A673 (cell line): ENCODE data around the gene SMC3. TPM values are rescaled to one million over a fixed set of nuclear protein-coding genes. Genes with fewer than 3 reads are reported as not detected.

Experiments used
- BruUV-seq: library from RNA; stranded (reverse); fragments of 400-500 nt; replicated peaks from 2 replicates; lab custom pipeline; 2021; lab: Mats Ljungman, UMichigan
- CTCF ChIA-PET: fragments of 300-600 bp; sonication (Branson Sonifier 250); formaldehyde crosslinking; loops from one replicate; lab custom pipeline; 2022; ENCODE audit warnings: antibody characterized with exemption; lab: Charles Lee
- POLR2A ChIA-PET: fragments of 300-600 bp; sonication (Branson Sonifier 250); formaldehyde crosslinking; loops from one replicate; lab custom pipeline; 2022; ENCODE audit warnings: antibody characterized with exemption; ENCODE audit not compliant: low non-redundant PET; lab: Charles Lee
- DNase-seq: peaks from one replicate; pipeline ENCODE4 v3.0.0-alpha.2; 2015; ENCODE audit warnings: low spot score
- H3K27ac ChIP-seq: fragments of 200-600 bp; sonication (generic); 2 replicates; pipeline ENCODE4 v1.5.1; 2016; ENCODE audit warnings: mixed run types, low read depth, mild to moderate bottlenecking, mixed read lengths, antibody characterized with exemption, low read length; ENCODE audit not compliant: poor library complexity, severe bottlenecking
- H3K27me3 ChIP-seq: fragments of 200-600 bp; sonication (generic); replicated peaks from 2 replicates; pipeline ENCODE4 v1.6.1; 2017; ENCODE audit warnings: mixed run types, low read depth, mild to moderate bottlenecking, mixed read lengths, antibody characterized with exemption, low read length; ENCODE audit not compliant: insufficient read depth, poor library complexity
- H3K36me3 ChIP-seq: fragments of 200-600 bp; sonication (generic); 2 replicates; pipeline ENCODE4 v1.6.1; 2016; ENCODE audit warnings: mixed run types, mild to moderate bottlenecking, mixed read lengths, antibody characterized with exemption, low read length; ENCODE audit not compliant: insufficient read depth, poor library complexity, severe bottlenecking
- H3K4me1 ChIP-seq: fragments of 200-600 bp; sonication (generic); 2 replicates; pipeline ENCODE4 v1.6.1; 2017; ENCODE audit warnings: mixed run types, mild to moderate bottlenecking, mixed read lengths, antibody characterized with exemption, low read length; ENCODE audit not compliant: insufficient read depth, poor library complexity, severe bottlenecking
- H3K4me3 ChIP-seq: fragments of 200-600 bp; sonication (generic); 2 replicates; pipeline ENCODE4 v1.5.1; 2016; ENCODE audit warnings: low read depth, mixed run types, mild to moderate bottlenecking, mixed read lengths, low read length; ENCODE audit not compliant: poor library complexity, severe bottlenecking
- H3K9me3 ChIP-seq: fragments of 200-600 bp; sonication (generic); 2 replicates; pipeline ENCODE4 v1.6.1; 2016; ENCODE audit warnings: mixed run types, low read depth, mild to moderate bottlenecking, mixed read lengths, antibody characterized with exemption, low read length; ENCODE audit not compliant: poor library complexity, severe bottlenecking
- CTCF ChIP-seq: fragments of 300-800, 200-600 bp; sonication (generic); conservative IDR thresholded peaks from 2 replicates; pipeline ENCODE4 v1.5.1; 2017; ENCODE audit warnings: low read depth, mild to moderate bottlenecking, antibody characterized with exemption, low read length, moderate library complexity, mixed read lengths
- EZH2 ChIP-seq: fragments of 200-600 bp; sonication (generic); IDR thresholded peaks from 2 replicates; pipeline ENCODE4 v1.6.1; 2017; ENCODE audit warnings: borderline replicate concordance, low read depth, mild to moderate bottlenecking, mixed read lengths, antibody characterized with exemption, low read length; ENCODE audit not compliant: poor library complexity, severe bottlenecking
- intact Hi-C: fragments of 100-400 bp; cut with micrococcal nuclease; formaldehyde crosslinking; loops from one replicate; pipeline ENCODE4 v1.10.0; 2022; ENCODE audit not compliant: unreplicated experiment
- total RNA-seq: library from RNA; stranded (reverse); gene quantifications from 2 replicates; pipeline ENCODE4 v1.2.3, GENCODE V29; 2021

Gene SMC3
- total RNA-seq, 1 experiment from 2014 or later: 107 TPM

DNA sequence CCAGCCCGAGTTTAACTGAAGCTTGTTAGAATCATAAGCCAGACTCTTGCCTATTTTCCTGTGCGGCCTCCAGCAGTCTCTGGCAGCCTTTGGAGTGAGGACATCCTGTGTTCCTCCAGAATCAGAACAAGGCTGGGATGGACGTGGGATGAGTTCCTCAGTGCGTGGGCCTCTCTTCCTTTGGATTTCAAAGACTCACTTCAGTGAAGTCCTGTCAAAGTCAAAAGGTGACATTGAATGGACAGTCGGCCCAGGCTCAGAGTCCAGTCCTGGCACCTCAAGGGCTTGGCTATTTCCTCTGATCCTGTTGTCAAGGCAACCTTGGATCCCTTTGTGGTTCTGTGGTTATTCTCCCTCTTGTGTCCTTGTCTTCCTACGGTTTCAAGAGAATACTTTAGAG, 21.4 kb upstream of the SMC3 start:
- Histone ChIP-seq H3K27ac (no peak overlapping the region), H3K4me1 (peaks cover 5% of the 10 kb centered on the region), H3K36me3 (no peaks in the 10 kb centered on the region), H3K27me3 (no peaks in the 10 kb centered on the region), H3K4me3 (no peak overlapping the region), H3K9me3 (no peaks in the 10 kb centered on the region)
- no peak for DNase-seq
- BruUV-seq: no TSS peak
- TF ChIP-seq EZH2 (no peak), CTCF (no peak)
- intact Hi-C loops: loop anchor here (1.0 to 2.0 kb wide), 2 partner anchors 191 to 235 kb away; no protein-coding TSS in a partner anchor
- POLR2A ChIA-PET: no interaction called here
- CTCF ChIA-PET: interaction anchor here (1.4 to 2.5 kb wide), 2 partner anchors 192 to 235 kb away, joined by 4 to 19 read pairs; no protein-coding TSS in a partner anchor

DNA sequence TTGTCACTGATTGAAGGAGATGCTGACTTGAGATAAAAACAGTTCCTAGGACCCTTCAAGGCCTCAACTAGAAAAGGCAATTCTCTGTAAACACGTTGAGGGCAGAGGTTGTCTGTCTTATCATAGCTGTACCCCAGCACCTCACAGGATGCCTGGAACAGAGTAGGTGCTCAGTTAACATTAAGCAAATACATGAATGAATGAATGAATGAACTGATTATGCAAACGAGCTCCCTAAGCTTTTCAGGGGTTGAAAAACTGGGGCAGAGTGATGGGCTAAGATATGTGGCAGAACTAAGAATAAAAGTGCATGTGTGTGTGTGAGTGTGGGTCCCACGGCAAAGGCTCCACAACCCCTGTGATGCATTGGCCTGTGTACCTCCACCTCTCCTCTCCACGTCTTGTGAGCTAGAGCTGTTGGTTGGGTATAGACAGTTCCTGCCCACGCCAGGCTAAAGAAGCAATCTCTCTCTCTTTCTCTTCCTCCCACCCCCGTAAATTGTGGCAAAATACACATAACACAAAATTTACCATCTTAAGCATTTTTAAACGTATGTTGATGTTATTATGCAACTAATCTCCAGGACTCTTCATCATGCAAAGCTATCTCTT, 20.9 kb upstream of the SMC3 start:
- H3K9me3 ChIP-seq: no peaks in the 10 kb centered on the region
- H3K4me3 ChIP-seq: no peak overlapping the region
- H3K4me1 ChIP-seq: peaks cover 5% of the 10 kb centered on the region
- intact Hi-C loops: loop anchor here (1.0 to 2.0 kb wide), 2 partner anchors 191 to 236 kb away; no protein-coding TSS in a partner anchor
- no peak overlapping the region for H3K27ac ChIP-seq
- DNase-seq: no peak
- TF ChIP-seq CTCF (no peak), EZH2 (no peak)
- no peaks in the 10 kb centered on the region for H3K27me3 ChIP-seq
- BruUV-seq: no TSS peak
- POLR2A ChIA-PET: no interaction called here
- CTCF ChIA-PET: interaction anchor here (0.6 to 2.5 kb wide), 3 partner anchors 105 to 236 kb away, joined by 3 to 19 read pairs (median 4); no protein-coding TSS in a partner anchor
- no peaks in the 10 kb centered on the region for H3K36me3 ChIP-seq

GRCh38 chr10:110547139-110547761, 20.2 kb upstream of the SMC3 start:
- ChIA-PET POLR2A (no interaction called here), CTCF (interaction anchor here (0.5 to 2.5 kb wide), 5 partner anchors 11 to 237 kb away, joined by 3 to 19 read pairs (median 4); no protein-coding TSS in a partner anchor)
- Histone ChIP-seq H3K27me3 (no peaks in the 10 kb centered on the region), H3K9me3 (no peaks in the 10 kb centered on the region), H3K4me1 (peaks cover 5% of the 10 kb centered on the region), H3K4me3 (no peak overlapping the region), H3K27ac (no peak overlapping the region), H3K36me3 (no peaks in the 10 kb centered on the region)
- BruUV-seq: no TSS peak
- TF ChIP-seq CTCF (peak; percentile 87), EZH2 (no peak)
- DNase-seq: peak; percentile 86
- intact Hi-C loops: loop anchor here (2.0 kb wide), 1 partner anchor 236 kb away; no protein-coding TSS in a partner anchor
